ENCODE results near the gene XPNPEP2.

DNA sequence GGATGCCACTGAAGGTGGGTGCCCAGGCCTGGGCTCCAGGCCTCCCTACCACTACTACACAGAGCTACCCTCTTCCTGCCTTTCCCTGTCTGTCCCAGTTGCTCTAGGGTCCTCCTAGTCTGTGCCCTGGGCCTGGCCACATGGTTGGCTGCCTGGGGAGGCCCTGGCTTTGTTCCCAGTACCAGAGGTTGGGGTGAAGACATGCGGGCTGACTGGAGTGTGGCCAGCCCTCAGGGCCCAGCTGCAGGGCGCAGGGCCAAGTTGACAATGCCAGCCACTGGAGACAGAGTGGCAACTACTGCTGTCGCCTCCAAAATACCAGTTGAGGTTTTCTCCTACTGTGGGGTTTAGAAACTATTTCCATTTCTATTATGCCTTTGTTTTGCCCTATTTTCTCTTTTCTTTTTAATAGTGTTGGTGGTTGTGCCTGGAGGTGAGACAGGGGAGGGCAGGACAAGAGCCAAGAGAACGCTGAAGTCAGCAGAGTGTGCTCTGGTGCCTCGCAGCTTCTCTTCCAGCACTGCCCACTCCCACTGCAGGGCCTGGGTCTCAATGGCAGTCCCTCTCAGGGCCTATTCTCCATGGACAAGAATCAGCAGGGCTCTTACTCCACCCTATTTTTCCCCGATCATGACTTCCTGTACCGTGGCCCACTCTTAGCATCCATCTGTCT, 32.2 kb upstream of the XPNPEP2 start:
- TF ChIP-seq, protein P1, sequence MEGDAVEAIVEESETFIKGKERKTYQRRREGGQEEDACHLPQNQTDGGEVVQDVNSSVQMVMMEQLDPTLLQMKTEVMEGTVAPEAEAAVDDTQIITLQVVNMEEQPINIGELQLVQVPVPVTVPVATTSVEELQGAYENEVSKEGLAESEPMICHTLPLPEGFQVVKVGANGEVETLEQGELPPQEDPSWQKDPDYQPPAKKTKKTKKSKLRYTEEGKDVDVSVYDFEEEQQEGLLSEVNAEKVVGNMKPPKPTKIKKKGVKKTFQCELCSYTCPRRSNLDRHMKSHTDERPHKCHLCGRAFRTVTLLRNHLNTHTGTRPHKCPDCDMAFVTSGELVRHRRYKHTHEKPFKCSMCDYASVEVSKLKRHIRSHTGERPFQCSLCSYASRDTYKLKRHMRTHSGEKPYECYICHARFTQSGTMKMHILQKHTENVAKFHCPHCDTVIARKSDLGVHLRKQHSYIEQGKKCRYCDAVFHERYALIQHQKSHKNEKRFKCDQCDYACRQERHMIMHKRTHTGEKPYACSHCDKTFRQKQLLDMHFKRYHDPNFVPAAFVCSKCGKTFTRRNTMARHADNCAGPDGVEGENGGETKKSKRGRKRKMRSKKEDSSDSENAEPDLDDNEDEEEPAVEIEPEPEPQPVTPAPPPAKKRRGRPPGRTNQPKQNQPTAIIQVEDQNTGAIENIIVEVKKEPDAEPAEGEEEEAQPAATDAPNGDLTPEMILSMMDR (conservative IDR thresholded peaks at IDR 0.05): no peak
- TF ChIP-seq EZH2 (IDR thresholded peaks at IDR 0.05; ENCODE audit: low read depth): no peak
